Central memory CD8-positive, alpha-beta T cell (primary cell): Measurements from ENCODE around the gene KCNA3.
A peak's percentile ranks its signal among the peaks of the same experiment; 100 is the strongest.
"Not testable (repeated sequence)": the region's sequence is repeated elsewhere in the genome, so short reads cannot be mapped to it uniquely, and the experiment has no call there.

Experiments
- ATAC-seq: fragments of 150-1000 bp; cut with Tn5 transposase; replicated peaks from 2 replicates; pipeline ENCODE4 v1.10.0; 2022; ENCODE audit warnings: mild to moderate bottlenecking, moderate FRiP score, moderate number of reproducible peaks; ENCODE audit not compliant: poor library complexity, severe bottlenecking; ENCODE audit errors: extremely low read depth
- DNase-seq, 2 donors: peaks; one replicate each; pipeline ENCODE4 v3.0.0; 2021; ENCODE audit warnings: low spot score in 2 of 2
- H3K27ac Mint-ChIP-seq: one replicate; pipeline ENCODE4 v1.8.0; 2022; ENCODE audit warnings: low read depth, mild to moderate bottlenecking, moderate library complexity, mixed read lengths
- H3K27me3 Mint-ChIP-seq: one replicate; pipeline ENCODE4 v1.8.0; 2022; ENCODE audit warnings: mixed read lengths
- H3K36me3 Mint-ChIP-seq: one replicate; pipeline ENCODE4 v1.8.0; 2022; ENCODE audit warnings: mild to moderate bottlenecking, moderate library complexity, mixed read lengths; ENCODE audit not compliant: insufficient read depth
- H3K4me1 Mint-ChIP-seq: one replicate; pipeline ENCODE4 v1.8.0; 2022; ENCODE audit warnings: mixed read lengths
- H3K4me3 Mint-ChIP-seq: one replicate; pipeline ENCODE4 v1.8.0; 2022; ENCODE audit warnings: mild to moderate bottlenecking, moderate library complexity, mixed read lengths
- H3K9me3 Mint-ChIP-seq: one replicate; pipeline ENCODE4 v1.8.0; 2022; ENCODE audit warnings: mixed read lengths

The KCNA3 gene

DNA sequence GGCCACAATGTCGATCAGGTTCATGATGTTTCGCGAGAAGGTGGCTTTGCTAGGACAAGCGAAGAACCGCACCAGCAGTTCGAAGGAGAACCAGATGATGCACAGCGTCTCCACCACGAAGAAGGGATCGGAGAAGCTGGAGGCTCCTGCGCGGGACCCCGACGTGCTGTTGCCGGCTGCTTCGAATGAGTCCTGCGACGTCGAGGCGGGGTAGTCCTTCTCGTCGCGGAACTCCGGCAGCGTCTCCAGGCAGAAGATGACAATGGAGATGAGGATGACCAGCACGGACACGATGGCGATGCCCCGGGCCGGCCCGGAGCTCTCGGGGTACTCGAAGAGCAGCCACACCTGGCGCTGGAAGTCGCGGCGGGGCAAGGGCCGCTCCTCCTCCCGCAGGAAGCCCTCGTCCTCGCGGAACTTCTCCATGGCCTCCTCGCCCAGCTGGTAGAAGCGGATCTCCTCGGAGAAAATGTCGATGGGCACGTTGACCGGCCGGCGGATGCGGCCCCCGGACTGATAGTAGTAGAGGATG, 869 bp downstream of the KCNA3 start:
- Mint-ChIP-seq H3K36me3 (peaks cover 38% of the 10 kb centered on the region), H3K27ac (peak overlapping the region; percentile 100), H3K4me1 (peaks cover 47% of the 10 kb centered on the region), H3K9me3 (no peaks in the 10 kb centered on the region), H3K4me3 (peak overlapping the region; percentile 99), H3K27me3 (no peaks in the 10 kb centered on the region)
- DNase-seq (peak; percentile 26 to 45), ATAC-seq (no peak)

DNA sequence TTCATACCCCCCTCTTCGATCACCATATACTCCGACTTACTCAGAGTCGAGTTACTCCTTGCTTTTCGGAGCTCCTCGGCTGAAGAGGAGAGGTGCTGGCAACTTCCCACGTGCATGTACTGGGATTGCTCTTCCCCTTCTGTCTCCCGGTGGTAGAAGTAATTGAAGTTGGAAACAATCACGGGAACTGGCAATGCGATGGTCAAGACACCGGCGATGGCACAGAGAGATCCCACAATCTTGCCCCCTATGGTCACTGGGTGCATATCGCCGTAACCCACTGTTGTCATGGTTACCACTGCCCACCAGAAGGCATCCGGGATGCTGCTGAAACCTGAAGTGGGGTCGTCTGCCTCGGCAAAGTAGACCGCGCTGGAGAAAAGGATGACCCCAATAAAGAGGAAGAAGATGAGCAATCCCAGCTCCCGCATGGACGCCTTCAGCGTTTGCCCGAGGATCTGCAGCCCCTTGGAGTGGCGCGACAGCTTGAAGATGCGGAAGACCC, 1.5 kb downstream of the KCNA3 start:
- peaks cover 49% of the 10 kb centered on the region for H3K4me1 Mint-ChIP-seq
- peak overlapping the region; percentile 100 for H3K27ac Mint-ChIP-seq
- H3K9me3 Mint-ChIP-seq, result no peaks in the 10 kb centered on the region
- H3K36me3 Mint-ChIP-seq, result peaks cover 42% of the 10 kb centered on the region
- DNase-seq, result peak; percentile 28 to 45
- no peak for ATAC-seq
- peak overlapping the region; percentile 99 for H3K4me3 Mint-ChIP-seq
- no peaks in the 10 kb centered on the region for H3K27me3 Mint-ChIP-seq

DNA sequence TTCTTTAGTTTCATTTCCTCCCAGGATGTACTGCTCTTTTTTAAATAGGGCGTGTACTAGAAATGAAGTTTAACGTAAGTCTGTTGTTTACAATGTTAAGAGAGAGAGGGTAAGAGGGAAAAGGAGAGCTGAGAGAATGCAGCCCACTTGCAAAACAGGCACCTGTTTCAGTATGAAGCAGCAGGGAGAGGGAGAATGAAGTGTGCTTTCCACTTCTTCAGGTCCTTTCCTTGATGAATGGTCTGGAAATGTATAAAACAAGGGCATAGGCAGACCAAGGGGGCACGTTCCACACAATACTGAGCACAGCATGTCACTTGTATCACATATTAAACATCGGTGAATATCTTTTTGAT, 2.0 kb downstream of the KCNA3 start:
- Mint-ChIP-seq H3K27ac (peak overlapping the region; percentile 100), H3K4me1 (peaks cover 53% of the 10 kb centered on the region), H3K9me3 (no peaks in the 10 kb centered on the region), H3K27me3 (no peaks in the 10 kb centered on the region), H3K4me3 (peak overlapping the region; percentile 99), H3K36me3 (peaks cover 44% of the 10 kb centered on the region)
- DNase-seq (peak; percentile 26 to 56), ATAC-seq (peak; percentile 62)

DNA sequence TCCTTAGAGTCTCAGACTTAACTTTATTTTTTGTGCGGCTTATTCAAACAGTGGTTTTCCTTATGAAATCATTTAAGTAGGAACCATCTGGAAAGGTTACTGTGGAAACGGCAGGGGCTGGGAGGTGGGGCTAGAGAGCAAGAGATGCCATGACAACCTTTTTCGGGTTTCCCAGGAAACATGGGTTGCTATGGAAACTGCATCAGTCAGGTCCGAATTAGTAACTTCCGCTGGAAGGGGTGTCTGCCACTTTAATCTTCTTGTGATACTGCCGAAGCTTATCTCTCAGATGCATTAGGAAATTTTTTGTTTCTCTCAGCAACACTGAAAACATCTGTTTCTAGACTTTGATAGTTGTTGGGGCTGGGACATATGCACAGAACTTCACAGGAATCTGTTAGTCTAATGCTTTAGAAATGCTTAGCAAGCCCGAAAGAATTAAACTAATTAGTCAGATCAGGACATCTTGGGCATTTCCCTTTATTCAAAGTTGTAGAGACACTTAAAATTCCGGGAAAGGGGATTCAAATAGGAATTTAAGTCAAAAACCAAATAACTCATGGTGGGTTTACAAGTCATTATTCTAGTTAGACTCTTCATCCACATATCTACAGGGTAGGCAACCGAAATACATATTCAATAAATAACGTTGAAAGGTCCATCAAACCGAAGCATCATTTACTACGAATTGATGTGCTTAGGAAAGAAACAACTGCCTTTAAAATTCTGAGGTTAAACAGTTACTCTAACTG, 2.6 kb downstream of the KCNA3 start:
- Mint-ChIP-seq H3K4me1 (peaks cover 53% of the 10 kb centered on the region), H3K4me3 (peak overlapping the region; percentile 99), H3K9me3 (no peaks in the 10 kb centered on the region), H3K27me3 (no peaks in the 10 kb centered on the region), H3K36me3 (peaks cover 49% of the 10 kb centered on the region), H3K27ac (peak overlapping the region; percentile 100)
- peak; percentile 32 to 83 for DNase-seq
- ATAC-seq, result peak; percentile 48

DNA sequence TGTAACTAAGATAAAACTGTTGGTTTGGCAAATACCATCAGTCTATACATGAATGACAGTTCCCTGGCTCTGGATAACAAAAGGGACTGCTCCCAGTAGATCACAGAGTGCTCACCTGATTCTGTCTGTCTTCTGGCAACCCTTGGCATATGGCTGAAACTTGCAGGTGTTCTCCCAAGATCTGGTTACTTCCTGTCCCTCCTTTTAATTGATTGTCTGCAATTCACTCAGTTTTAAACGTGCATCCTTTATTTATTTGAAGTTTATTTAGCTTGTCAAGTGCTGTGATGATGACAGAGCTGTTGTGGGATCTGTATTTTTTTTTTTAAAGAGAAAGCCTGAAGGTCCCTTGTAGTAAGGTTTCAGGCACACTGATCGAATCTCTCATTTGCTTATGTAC, 3.4 kb downstream of the KCNA3 start:
- Mint-ChIP-seq H3K4me3 (peak overlapping the region; percentile 99), H3K4me1 (peaks cover 49% of the 10 kb centered on the region), H3K36me3 (peaks cover 49% of the 10 kb centered on the region), H3K27me3 (no peaks in the 10 kb centered on the region), H3K27ac (peak overlapping the region; percentile 100), H3K9me3 (no peaks in the 10 kb centered on the region)
- no peak for DNase-seq
- ATAC-seq, result no peak

DNA sequence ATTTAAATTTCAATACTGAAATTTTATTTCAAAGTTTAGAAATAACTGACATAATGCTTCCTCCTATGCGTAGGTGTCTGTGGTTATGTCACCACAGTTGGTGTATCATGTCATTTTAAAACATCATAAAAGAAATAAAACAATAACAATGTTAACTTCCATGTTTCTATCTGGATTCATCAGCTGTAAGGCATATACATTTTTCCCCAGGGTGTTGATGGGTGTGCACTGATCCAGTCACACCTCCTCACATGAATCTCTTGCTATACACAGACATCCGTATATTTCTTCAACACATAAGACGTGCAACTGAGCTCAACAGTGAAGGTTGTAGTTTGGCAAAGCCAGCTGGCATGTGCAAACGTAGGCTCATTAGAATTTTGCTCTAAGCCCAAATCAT, 6.2 kb downstream of the KCNA3 start:
- H3K27me3 Mint-ChIP-seq, result no peaks in the 10 kb centered on the region
- DNase-seq, result peak in 1 of 2 donors; percentile 17
- H3K9me3 Mint-ChIP-seq, result no peaks in the 10 kb centered on the region
- peak overlapping the region; percentile 90 for H3K27ac Mint-ChIP-seq
- H3K36me3 Mint-ChIP-seq, result peaks cover 35% of the 10 kb centered on the region
- ATAC-seq, result peak; percentile 22
- H3K4me3 Mint-ChIP-seq, result peak overlapping the region; percentile 70
- peaks cover 34% of the 10 kb centered on the region for H3K4me1 Mint-ChIP-seq

DNA sequence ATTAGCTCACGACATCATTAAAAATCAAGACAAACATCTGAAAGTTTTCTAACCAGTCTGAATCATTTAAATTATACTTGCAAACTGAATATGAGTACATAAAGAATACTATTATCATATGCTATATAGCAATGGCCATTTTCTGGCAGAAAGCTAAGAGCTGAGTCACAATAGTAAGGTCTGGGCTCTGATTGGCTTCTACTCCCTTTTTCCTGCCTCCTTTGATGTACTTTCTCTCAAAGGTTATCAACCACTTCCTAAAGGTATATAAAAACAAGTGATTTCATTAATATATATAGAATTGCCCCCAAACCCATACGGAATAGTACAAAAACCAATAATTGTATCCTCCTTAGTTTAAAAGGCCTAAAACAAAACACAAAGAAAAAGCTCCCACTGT, 7.0 kb downstream of the KCNA3 start:
- H3K9me3 Mint-ChIP-seq, result no peaks in the 10 kb centered on the region
- H3K36me3 Mint-ChIP-seq, result peaks cover 33% of the 10 kb centered on the region
- H3K4me3 Mint-ChIP-seq, result peak overlapping the region; percentile 70
- ATAC-seq (no peak), DNase-seq (no peak)
- peaks cover 33% of the 10 kb centered on the region for H3K4me1 Mint-ChIP-seq
- no peaks in the 10 kb centered on the region for H3K27me3 Mint-ChIP-seq
- H3K27ac Mint-ChIP-seq, result peak overlapping the region; percentile 90

DNA sequence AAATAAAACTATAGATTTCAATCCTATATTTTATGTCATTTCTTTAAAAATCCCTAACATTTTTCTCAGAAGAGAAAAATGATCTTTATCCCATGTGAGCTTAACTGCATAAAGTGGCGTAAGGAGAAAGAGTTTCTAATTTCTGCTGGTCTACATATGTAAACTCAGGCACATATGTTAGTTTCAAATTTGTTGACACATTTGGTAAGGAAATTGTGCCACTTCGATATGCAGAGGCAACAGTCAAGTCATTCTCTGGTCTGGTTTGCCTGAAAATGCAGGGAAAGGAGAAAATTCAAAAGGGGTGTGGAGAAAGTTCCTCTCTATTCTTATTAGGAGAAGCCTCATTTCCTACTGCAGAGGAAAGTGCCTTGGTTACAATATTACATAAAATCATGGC, 11.5 kb downstream of the KCNA3 start:
- ATAC-seq, result no peak
- Mint-ChIP-seq H3K27me3 (no peaks in the 10 kb centered on the region), H3K4me3 (no peak overlapping the region)

DNA sequence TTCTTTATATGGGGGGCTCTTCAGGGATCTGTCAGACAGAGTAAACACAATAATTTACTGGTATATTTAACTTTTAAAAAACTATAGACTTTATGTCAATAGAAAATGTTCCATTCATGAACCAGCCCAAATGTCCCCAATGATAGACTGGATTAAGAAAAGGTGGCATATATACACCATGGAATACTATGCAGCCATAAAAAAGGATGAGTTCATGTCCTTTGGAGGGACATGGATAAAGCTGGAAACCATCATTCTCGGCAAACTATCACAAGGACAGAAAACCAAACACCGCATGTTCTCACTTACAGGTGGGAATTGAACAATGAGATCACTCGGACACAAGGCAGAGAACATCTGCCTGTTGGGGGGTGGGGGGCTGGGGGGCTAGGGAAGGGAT, 15.2 kb downstream of the KCNA3 start:
- not testable (repeated sequence) for H3K9me3 Mint-ChIP-seq, ATAC-seq, H3K4me3 Mint-ChIP-seq, H3K27me3 Mint-ChIP-seq, DNase-seq, H3K27ac Mint-ChIP-seq
- H3K36me3 Mint-ChIP-seq, result peaks cover 45% of the 10 kb centered on the region
- peaks cover 29% of the 10 kb centered on the region for H3K4me1 Mint-ChIP-seq

More for the DNA sequence above, 11.5 kb downstream of the KCNA3 start:
- DNase-seq, result no peak
- Mint-ChIP-seq H3K9me3 (no peaks in the 10 kb centered on the region), H3K36me3 (peaks cover 41% of the 10 kb centered on the region), H3K27ac (no peak overlapping the region), H3K4me1 (peaks cover 20% of the 10 kb centered on the region)

DNA sequence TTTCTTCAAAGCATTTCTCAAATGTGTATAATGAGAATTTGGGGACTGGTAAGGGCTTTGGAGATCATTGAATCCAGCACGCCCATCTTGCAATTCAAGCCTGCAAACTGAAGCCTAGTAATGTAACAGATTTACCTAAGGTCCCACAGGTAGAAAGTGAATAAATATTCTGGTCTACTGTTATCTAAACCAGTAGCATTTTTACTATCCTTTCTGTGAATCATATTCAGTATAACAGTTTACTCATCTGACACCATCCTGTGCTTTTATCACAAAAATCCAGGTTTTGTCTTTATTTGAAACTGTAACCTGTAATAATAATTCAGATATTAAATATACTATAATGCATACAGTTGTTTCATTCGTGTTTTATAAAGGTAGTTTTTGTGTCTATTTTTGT, 17.4 kb downstream of the KCNA3 start:
- no peak overlapping the region for H3K4me3 Mint-ChIP-seq
- peaks cover 36% of the 10 kb centered on the region for H3K4me1 Mint-ChIP-seq
- DNase-seq (no peak), ATAC-seq (no peak)
- H3K27me3 Mint-ChIP-seq, result no peaks in the 10 kb centered on the region
- H3K36me3 Mint-ChIP-seq, result peaks cover 43% of the 10 kb centered on the region
- H3K27ac Mint-ChIP-seq, result no peak overlapping the region
- no peaks in the 10 kb centered on the region for H3K9me3 Mint-ChIP-seq

DNA sequence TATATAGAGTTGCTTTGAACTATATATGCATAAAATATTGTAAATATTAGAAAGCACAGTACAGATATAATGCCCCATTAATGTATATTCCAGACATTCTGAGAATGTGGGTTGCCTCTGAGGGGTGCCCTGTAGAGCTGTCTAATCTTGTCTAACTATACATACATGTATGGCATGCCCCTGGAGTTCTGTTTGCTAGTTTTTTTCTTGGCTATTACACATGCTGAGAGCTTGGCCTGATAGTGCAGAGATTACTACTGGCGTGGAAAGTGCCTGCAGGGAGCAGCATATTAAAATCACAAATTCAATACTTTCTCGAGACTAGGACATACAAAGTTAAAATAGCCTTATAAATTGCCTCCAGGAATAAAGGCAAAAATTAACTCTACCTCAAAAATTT, 24.1 kb downstream of the KCNA3 start:
- Mint-ChIP-seq H3K9me3 (no peaks in the 10 kb centered on the region), H3K4me1 (peaks cover 31% of the 10 kb centered on the region), H3K27ac (peak overlapping the region; percentile 50), H3K4me3 (no peak overlapping the region), H3K27me3 (no peaks in the 10 kb centered on the region), H3K36me3 (peaks cover 9% of the 10 kb centered on the region)
- DNase-seq (no peak), ATAC-seq (no peak)

DNA sequence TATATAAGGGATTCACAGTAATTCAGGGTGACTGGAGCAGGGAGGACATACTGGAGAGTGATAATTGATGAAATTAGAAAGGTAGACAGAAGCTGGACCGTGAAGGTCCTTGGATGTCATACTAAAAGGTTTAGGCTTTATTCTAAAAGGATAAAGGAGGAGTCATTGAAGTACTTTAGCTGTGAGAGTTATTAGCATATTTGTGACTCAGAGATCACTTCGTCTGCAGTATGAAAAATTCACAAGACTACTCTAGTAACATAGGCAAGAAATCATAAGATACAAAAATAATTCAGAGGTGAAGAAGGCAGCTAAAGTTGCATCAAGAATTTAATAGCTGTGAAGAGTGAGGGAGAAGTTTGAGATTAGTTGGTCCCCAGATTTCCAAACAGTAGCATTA, 26.3 kb downstream of the KCNA3 start:
- no peaks in the 10 kb centered on the region for H3K27me3 Mint-ChIP-seq
- ATAC-seq, result no peak
- H3K4me3 Mint-ChIP-seq, result no peak overlapping the region
- H3K9me3 Mint-ChIP-seq, result no peaks in the 10 kb centered on the region
- H3K27ac Mint-ChIP-seq, result no peak overlapping the region
- peaks cover 32% of the 10 kb centered on the region for H3K4me1 Mint-ChIP-seq
- peaks cover 1% of the 10 kb centered on the region for H3K36me3 Mint-ChIP-seq
- no peak for DNase-seq

DNA sequence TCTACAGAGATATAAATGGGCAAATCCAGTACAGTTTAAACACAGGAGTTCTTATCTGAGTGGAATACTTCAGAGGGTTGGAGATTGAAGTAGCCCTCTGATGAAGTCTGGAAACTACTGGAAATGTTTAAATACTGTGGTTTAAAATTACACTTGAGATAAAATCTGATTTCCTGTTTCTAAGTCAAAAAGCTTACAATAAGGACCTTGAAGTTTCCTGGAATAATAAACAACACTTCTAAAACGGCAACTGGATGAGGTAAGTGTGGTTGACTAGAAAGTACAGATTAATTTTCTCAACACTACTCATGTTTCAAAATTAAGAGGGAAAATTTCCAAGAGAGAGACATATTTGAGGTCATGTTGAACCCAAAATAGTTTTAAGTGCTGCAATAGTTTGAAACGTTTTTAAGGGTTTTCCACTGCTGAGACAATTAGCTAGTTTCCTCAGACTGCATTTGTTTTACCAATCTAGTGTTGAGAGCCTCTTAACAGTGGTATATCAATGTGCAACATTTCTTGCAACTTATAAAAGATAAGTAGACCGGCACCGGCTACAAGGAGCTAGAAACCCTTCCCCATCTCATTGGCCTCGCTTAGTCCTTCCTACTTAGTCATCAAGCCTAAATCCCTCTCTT, 27.4 kb downstream of the KCNA3 start:
- DNase-seq (no peak), ATAC-seq (peak; percentile 75)
- Mint-ChIP-seq H3K27ac (no peak overlapping the region), H3K4me3 (no peak overlapping the region), H3K9me3 (no peaks in the 10 kb centered on the region), H3K4me1 (peaks cover 36% of the 10 kb centered on the region), H3K27me3 (no peaks in the 10 kb centered on the region), H3K36me3 (peaks cover 1% of the 10 kb centered on the region)
